NCI-H2107 (cell line): ENCODE data around the gene SLTM.
"Not testable (repeated sequence)": the region's sequence is repeated elsewhere in the genome, so short reads cannot be mapped to it uniquely, and the experiment has no call there.

Experiments used
- DNase-seq: peaks from one replicate; lab custom pipeline; 2025; lab: John Stamatoyannopoulos, UW

The SLTM gene

GRCh38 chr15:58926823-58927222 lies 6.7 kb downstream of the SLTM start:
- DNase-seq: no peak

- DNase-seq: no peak
Observed at GRCh38 chr15:58924327-58924726, 9.2 kb downstream of the SLTM start.

DNA sequence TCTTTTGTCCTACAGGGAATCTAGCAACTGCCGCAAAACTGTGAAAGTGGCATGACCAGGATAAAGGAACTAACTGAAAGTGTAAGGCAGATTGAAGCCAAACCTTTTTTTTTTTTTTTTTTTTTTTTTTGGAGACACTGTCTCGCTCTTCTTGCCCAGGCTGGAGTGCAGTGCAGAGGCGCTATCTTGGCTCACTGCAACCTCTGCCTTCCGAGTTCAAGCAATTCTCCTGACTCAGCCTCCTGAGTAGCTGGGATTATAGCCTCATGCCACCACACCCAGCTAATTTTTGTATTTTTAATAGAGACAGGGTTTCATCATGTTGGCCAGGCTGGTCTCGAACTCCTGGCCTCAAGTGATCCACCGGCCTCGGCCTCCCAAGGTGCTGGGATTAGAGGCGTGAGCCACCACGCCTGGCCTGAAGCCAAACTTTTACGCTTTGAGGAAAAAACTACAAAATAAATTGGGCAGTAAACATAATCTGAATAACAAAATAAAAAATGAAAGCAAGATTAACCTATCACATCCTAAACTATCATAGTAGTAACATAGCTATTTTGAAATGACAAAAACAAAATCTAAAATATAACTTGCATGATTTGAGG lies 9.7 kb downstream of the SLTM start:
- no peak for DNase-seq

- DNase-seq: no peak
Observed at GRCh38 chr15:58923284-58923683, 10.2 kb downstream of the SLTM start.

DNA sequence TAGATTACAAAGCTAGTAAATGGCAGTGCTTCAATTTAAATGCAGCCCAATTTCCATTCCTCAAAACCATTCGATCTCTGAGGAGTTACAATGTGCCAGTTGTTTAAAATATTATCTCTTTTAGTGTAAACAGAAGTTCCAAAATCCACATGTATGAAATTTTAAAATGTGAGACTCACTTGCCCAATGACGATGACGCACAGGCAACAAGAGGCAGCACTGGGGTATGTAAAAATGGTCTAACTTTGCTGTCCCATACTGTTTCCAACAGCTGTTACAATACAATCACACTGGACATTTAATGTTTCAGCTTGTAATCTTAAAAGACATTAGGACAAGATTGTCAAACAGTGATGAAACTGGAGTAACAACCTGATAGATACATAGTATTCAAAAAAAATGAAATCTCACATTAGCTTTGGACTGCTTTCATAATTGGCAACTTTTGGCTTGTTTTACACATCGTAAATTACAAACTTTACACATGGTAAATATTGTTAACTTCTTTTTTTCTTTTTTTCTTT lies 12.2 kb downstream of the SLTM start:
- DNase-seq: no peak

DNA sequence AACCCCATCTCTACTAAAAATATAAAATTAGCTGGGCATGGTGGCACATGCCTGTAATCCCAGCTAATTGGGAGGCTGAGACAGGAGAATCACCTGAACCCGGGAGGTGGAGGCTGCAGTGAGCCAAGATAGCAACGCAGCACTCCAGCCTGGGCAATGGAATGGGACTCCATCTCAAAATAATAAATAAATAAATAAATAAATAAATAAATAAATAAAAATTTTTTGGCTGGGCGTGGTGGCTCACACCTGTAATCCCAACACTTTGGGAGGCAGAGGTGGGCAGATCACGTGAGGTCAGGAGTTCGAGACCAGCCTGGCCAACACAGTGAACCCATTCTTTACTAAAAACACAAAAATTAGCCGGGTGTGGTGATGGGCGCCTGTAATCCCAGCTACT lies 13.0 kb downstream of the SLTM start:
- not testable (repeated sequence) for DNase-seq

DNA sequence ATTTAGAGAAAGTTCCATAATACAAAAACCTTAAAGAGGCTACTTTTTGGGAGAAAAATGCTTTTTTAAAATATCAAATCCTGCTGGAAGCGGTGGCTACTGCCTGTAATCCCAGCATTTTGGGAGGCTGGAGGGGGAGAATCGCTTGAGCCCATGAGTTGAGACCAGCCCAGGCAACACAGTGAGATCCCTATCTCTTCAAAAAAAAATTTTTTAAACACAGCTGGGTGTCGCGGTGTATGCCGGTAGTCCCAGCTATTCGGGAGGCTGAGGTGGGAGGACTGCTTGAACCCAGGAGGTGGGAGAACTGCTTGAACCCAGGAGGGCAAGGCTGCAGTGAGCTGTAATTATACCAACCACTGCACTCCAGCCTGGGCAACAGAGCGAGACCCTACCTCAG lies 14.2 kb downstream of the SLTM start:
- DNase-seq: no peak

DNA sequence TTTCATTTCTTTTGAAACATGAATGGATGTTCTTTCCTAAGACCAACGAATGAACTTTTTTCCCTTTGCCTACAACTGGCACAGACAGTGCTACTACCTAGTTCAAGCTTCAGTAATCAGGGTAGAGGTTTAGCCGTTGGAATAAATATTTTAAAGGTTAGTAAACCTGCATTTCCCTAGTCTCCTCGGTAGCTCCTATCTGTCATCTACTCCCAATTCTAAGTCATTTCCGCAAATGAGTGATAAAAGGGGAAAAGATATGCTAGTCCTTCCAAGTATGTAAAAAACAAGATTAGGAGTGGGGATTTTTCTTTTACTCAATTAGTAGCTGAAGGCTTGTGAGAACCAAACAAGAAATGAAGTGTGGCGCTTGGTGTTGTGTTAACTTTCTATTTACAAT lies 15.2 kb downstream of the SLTM start:
- DNase-seq: no peak

GRCh38 chr15:58917613-58918129 lies 15.8 kb downstream of the SLTM start:
- DNase-seq: not testable (repeated sequence)

DNA sequence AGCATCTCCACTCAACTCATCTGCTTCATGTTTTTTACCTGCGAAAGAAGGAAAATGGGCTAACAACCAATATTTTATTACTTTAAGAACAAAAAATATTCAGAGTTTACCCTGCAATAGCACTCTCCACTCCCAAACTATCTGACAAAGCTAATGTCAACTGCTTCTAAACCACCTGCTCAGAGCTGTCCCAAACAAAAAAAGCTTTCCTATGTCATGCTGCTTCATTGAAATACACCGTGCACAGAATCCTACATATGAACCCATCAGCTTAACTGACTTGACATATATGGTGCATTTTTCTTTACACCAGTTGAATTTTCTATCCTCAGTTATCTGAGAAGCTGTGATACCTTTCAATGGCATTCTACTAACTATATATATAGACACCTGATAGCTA lies 16.5 kb downstream of the SLTM start:
- no peak for DNase-seq

DNA sequence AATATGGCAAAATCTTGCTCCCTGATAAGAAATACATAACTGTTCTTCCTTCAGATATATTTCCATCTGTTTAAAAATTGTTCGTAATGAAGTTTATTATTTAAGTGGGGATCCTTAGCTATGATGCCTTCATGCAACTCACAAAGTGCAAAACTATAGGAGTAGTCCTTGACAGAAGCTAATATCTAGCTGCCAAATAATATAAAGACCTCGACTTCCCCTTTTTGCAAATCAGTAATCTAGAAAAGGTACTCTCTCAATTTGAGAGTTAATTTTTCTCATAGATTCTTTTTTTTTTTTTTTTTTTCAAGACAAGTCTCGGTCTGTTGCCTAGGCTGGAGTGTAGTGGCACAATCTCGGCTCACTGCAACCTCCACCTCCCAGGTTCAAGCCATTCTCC lies 23.0 kb downstream of the SLTM start:
- no peak for DNase-seq

DNA sequence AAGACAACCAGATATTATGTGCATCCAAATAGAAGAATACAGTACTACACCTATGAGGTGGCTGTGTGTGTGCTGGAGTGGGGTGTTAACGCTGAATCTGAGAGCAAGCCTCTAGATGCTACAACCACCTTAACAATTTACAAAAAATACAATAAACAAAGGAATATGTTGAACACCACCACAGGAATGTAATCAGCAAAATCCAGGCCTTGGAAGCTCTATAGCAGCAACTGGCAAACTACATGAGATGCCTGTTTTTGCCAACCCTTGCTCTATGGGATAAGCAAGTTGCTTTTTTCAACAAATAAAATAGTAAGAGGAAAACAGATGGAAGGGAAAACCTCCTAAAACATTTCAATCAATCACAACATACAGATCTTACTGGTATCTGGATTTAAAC lies 23.9 kb downstream of the SLTM start:
- DNase-seq: no peak

GRCh38 chr15:58908550-58909309 lies 24.7 kb downstream of the SLTM start:
- no peak for DNase-seq

GRCh38 chr15:58900631-58901030 lies 32.8 kb downstream of the SLTM start:
- DNase-seq: no peak

DNA sequence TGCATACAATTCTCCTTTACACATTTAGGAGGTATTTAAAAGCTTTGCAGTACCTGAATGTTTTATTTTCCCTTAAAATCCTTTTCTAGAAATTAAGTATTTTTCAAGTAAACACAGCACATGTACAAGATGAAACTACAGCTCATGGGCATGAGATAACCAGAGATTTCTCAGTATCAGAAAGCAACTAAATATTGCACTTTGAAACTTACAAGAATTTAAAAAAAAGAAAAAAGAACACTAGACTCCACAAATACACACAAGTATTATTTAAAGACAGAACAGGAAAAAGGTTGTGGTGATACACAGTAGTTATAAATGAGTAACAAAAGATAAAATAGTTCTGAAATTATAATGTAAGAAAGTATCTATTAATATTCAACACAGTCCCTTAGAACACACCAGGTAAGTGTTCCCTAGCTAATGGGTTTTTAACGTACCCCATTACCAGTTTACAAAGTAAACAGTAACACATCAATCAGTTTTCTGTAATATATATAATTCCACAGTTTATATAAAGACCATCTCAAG lies 35.3 kb downstream of the SLTM start:
- DNase-seq: no peak

- DNase-seq: no peak
Observed at GRCh38 chr15:58889363-58889762, 44.1 kb downstream of the SLTM start.

GRCh38 chr15:58886921-58887320 lies 46.6 kb downstream of the SLTM start:
- DNase-seq: no peak

- DNase-seq: not testable (repeated sequence)
Observed at GRCh38 chr15:58883926-58884325, 49.6 kb downstream of the SLTM start.

DNA sequence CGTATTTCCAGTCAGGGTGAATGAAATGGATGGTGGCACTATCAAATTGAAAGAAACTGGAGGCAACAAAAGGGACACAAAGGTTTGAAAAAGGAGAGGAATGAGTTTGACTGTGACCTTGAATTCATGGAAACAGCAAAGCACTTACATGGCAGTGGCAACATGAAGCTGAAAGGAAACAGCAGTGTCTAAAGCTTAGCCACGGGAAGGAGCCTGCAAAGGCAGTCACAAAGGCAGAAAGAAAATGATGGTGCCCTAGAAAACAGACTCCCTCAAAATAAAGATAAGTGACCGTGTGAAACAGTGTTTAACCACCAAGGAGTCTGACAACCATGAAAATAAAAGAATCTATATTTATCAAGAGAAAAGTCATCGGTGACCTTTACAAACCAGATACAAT lies 51.2 kb downstream of the SLTM start:
- DNase-seq: no peak

DNA sequence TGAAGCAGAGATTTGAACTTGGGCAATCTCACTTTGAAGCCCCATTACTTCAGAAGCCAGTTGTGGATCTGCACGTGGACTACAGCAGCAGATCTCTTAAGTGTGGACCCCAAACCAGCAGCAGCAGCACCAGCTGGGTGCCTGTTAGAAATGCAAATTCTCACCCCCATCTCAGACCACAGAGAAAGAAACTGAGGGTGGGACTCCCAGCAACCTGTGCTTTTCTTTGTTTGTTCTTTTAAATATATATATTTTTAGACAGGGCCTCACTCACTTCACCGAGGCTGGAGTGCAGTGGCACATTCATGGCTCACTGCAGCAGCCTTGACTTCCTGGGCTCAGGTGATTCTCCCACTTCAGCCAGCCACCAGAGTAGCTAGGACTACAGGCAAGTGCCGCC lies 53.2 kb downstream of the SLTM start:
- DNase-seq: no peak

GRCh38 chr15:58877999-58878825 lies 55.3 kb downstream of the SLTM start:
- DNase-seq: no peak
